GM23338 (cell line): Measurements from ENCODE around the gene PDE4D. TPM values are rescaled to one million over a fixed set of nuclear protein-coding genes. Genes with fewer than 3 reads are reported as not detected.

Experiments
- ATAC-seq: fragments of 200-7000 bp; cut with Tn5 transposase; 3 replicates; pipeline ENCODE4 v1.9.1; 2020
- DNase-seq: peaks from one replicate; pipeline ENCODE4 v3.0.0-alpha.2; 2015; ENCODE audit warnings: low spot score
- H2AFZ ChIP-seq: fragments of 200-600 bp; sonication (generic); 2 replicates; pipeline ENCODE4 v1.8.0; 2016; ENCODE audit warnings: antibody characterized with exemption, mild to moderate bottlenecking, moderate library complexity
- H3F3A ChIP-seq: fragments of 200-600 bp; sonication (generic); replicated peaks from 2 replicates; pipeline ENCODE4 v1.8.0; 2017; ENCODE audit warnings: antibody characterized with exemption, mixed run types, low read depth
- H3K27ac ChIP-seq: fragments of 200-600 bp; sonication (generic); 2 replicates; pipeline ENCODE4 v1.6.1; 2016; ENCODE audit warnings: low read depth
- H3K27me3 ChIP-seq: fragments of 200-600 bp; sonication (generic); 2 replicates; pipeline ENCODE4 v1.8.0; 2016; ENCODE audit warnings: mild to moderate bottlenecking, mixed run types, moderate library complexity; ENCODE audit not compliant: insufficient read depth
- H3K36me3 ChIP-seq: fragments of 200-600 bp; sonication (generic); 2 replicates; pipeline ENCODE4 v1.8.0; 2016; ENCODE audit warnings: mild to moderate bottlenecking; ENCODE audit not compliant: insufficient read depth
- H3K4me1 ChIP-seq: fragments of 200-600 bp; sonication (generic); 2 replicates; pipeline ENCODE4 v1.8.0; 2016; ENCODE audit warnings: mild to moderate bottlenecking, moderate library complexity; ENCODE audit not compliant: insufficient read depth
- H3K4me2 ChIP-seq: fragments of 200-600 bp; sonication (generic); 2 replicates; pipeline ENCODE4 v1.7.1; 2017; ENCODE audit warnings: mixed run types
- H3K4me3 ChIP-seq: fragments of 200-600 bp; sonication (generic); 2 replicates; pipeline ENCODE4 v1.6.1; 2016; ENCODE audit warnings: mixed run types
- H3K79me2 ChIP-seq: fragments of 200-600 bp; sonication (generic); replicated peaks from 2 replicates; pipeline ENCODE4 v1.8.0; 2017; ENCODE audit warnings: mild to moderate bottlenecking; ENCODE audit not compliant: insufficient read depth
- H3K9me2 ChIP-seq: fragments of 200-600 bp; sonication (generic); 2 replicates; pipeline ENCODE4 v1.8.0; 2017; ENCODE audit not compliant: insufficient read depth
- H4K20me1 ChIP-seq: fragments of 200-600 bp; sonication (generic); replicated peaks from 2 replicates; pipeline ENCODE4 v1.8.0; 2017; ENCODE audit warnings: mild to moderate bottlenecking; ENCODE audit not compliant: insufficient read depth
- H3K27ac Mint-ChIP-seq: 2 replicates; pipeline ENCODE4 v1.8.0; 2020; ENCODE audit warnings: inconsistent platforms, mild to moderate bottlenecking, moderate library complexity, mixed read lengths
- H3K27me3 Mint-ChIP-seq: 3 replicates; pipeline ENCODE4 v1.8.0; 2022; ENCODE audit warnings: low read depth, mild to moderate bottlenecking, moderate library complexity, mixed read lengths, inconsistent platforms; ENCODE audit not compliant: insufficient read depth, poor library complexity
- H3K36me3 Mint-ChIP-seq: 3 replicates; pipeline ENCODE4 v1.8.0; 2021; ENCODE audit warnings: low read depth, mild to moderate bottlenecking, inconsistent platforms, moderate library complexity, mixed read lengths
- H3K4me1 Mint-ChIP-seq: 3 replicates; pipeline ENCODE4 v1.8.0; 2020; ENCODE audit warnings: mild to moderate bottlenecking, inconsistent platforms, mixed read lengths
- H3K4me3 Mint-ChIP-seq: 3 replicates; pipeline ENCODE4 v1.8.0; 2021; ENCODE audit warnings: moderate library complexity, mild to moderate bottlenecking, inconsistent platforms, mixed read lengths
- H3K9me3 Mint-ChIP-seq: 3 replicates; pipeline ENCODE4 v1.8.0; 2020; ENCODE audit warnings: moderate library complexity, mild to moderate bottlenecking, inconsistent platforms, mixed read lengths
- CREB1 ChIP-seq: fragments of 250-450 bp; sonication (Bioruptor Pico); IDR thresholded peaks from 2 replicates; pipeline ENCODE4 v1.5.0; 2020; ENCODE audit warnings: low read depth, mild to moderate bottlenecking, moderate library complexity
- CTCF ChIP-seq, 2 experiments: fragments of 200-600 bp in 1 of 2; sonication (generic) in 1 of 2; conservative IDR thresholded peaks; 2 replicates each; pipeline versions ENCODE4 v1.5.1 to v1.6.1; 2016 to 2017; ENCODE audit warnings: antibody characterized with exemption in 2 of 2, low read depth in 2 of 2, mild to moderate bottlenecking in 2 of 2, moderate library complexity in 1 of 2
- ETS1 ChIP-seq: IDR thresholded peaks from 2 replicates; pipeline ENCODE4 v1.6.1; 2016; ENCODE audit warnings: antibody characterized with exemption
- EZH2 ChIP-seq: fragments of 200-600 bp; sonication (generic); IDR thresholded peaks from one replicate; pipeline ENCODE4 v1.8.0; 2017; ENCODE audit warnings: antibody characterized with exemption, mild to moderate bottlenecking, low read depth; ENCODE audit not compliant: unreplicated experiment
- EZH2phosphoT487 ChIP-seq: fragments of 200-600 bp; sonication (generic); IDR thresholded peaks from one replicate; pipeline ENCODE4 v1.8.1; 2018; ENCODE audit warnings: antibody characterized with exemption; ENCODE audit not compliant: unreplicated experiment
- JUNB ChIP-seq: IDR thresholded peaks from one replicate; pipeline ENCODE4 v1.6.1; 2016; ENCODE audit warnings: antibody characterized with exemption; ENCODE audit not compliant: unreplicated experiment
- NANOG ChIP-seq: IDR thresholded peaks from 2 replicates; pipeline ENCODE4 v1.6.1; 2016; ENCODE audit warnings: antibody characterized with exemption, borderline replicate concordance
- POLR2AphosphoS5 ChIP-seq: IDR thresholded peaks from 2 replicates; pipeline ENCODE4 v1.6.1; 2016; ENCODE audit warnings: antibody characterized with exemption, low read depth
- STAT1 ChIP-seq: IDR thresholded peaks from one replicate; pipeline ENCODE4 v1.6.1; 2016; ENCODE audit warnings: antibody characterized with exemption; ENCODE audit not compliant: unreplicated experiment
- ZNF114 ChIP-seq: fragments of 250-450 bp; sonication (Bioruptor Pico); IDR thresholded peaks from 2 replicates; pipeline ENCODE4 v1.5.0; 2020; ENCODE audit warnings: mild to moderate bottlenecking, moderate library complexity
- ZNF331 ChIP-seq: fragments of 250-450 bp; sonication (Bioruptor Pico); IDR thresholded peaks from 2 replicates; pipeline ENCODE4 v1.5.0; 2020; ENCODE audit warnings: low read depth, mild to moderate bottlenecking, moderate library complexity
- polyA plus RNA-seq: library from polyadenylated mRNA; unstranded; fragments of >200 nt; fragmentation: Nextera tagmentation; extraction: Ambion mirVana; gene quantifications from 2 replicates; pipeline ENCODE4 v1.2.1, GENCODE V29; 2016
- total RNA-seq: library from RNA; depleted of rRNA; stranded (reverse); fragments of >200 nt; shearing (Covaris generic); gene quantifications from 2 replicates; pipeline ENCODE4 v1.2.3, GENCODE V29; 2014
- TF ChIP-seq, protein P1 (sequence below): fragments of 250-450 bp; sonication (Bioruptor Pico); IDR thresholded peaks from 2 replicates; pipeline ENCODE4 v1.5.0; 2020; ENCODE audit warnings: mild to moderate bottlenecking, moderate library complexity
- TF ChIP-seq, protein P2 (sequence below): IDR thresholded peaks from one replicate; pipeline ENCODE4 v1.6.1; 2018; ENCODE audit warnings: antibody characterized with exemption; ENCODE audit not compliant: unreplicated experiment

Gene PDE4D
- total and polyA plus RNA-seq, 2 experiments from 2014 or later: 2.1 to 4.7 TPM

- H3K4me3 Mint-ChIP-seq: no peak overlapping the region
- no peak overlapping the region for H3K27ac ChIP-seq
These were observed 308.4 kb downstream of the PDE4D start for GRCh38 chr5:59584858-59585846.

More at GRCh38 chr5:59584858-59585846, 308.4 kb downstream of the PDE4D start:
- peaks cover 42% of the 10 kb centered on the region for H3K4me1 Mint-ChIP-seq
- H2AFZ ChIP-seq: peak overlapping the region; percentile 6; the same call in 1 of the 2 replicates
- no peak for DNase-seq
- TF ChIP-seq, protein P1, sequence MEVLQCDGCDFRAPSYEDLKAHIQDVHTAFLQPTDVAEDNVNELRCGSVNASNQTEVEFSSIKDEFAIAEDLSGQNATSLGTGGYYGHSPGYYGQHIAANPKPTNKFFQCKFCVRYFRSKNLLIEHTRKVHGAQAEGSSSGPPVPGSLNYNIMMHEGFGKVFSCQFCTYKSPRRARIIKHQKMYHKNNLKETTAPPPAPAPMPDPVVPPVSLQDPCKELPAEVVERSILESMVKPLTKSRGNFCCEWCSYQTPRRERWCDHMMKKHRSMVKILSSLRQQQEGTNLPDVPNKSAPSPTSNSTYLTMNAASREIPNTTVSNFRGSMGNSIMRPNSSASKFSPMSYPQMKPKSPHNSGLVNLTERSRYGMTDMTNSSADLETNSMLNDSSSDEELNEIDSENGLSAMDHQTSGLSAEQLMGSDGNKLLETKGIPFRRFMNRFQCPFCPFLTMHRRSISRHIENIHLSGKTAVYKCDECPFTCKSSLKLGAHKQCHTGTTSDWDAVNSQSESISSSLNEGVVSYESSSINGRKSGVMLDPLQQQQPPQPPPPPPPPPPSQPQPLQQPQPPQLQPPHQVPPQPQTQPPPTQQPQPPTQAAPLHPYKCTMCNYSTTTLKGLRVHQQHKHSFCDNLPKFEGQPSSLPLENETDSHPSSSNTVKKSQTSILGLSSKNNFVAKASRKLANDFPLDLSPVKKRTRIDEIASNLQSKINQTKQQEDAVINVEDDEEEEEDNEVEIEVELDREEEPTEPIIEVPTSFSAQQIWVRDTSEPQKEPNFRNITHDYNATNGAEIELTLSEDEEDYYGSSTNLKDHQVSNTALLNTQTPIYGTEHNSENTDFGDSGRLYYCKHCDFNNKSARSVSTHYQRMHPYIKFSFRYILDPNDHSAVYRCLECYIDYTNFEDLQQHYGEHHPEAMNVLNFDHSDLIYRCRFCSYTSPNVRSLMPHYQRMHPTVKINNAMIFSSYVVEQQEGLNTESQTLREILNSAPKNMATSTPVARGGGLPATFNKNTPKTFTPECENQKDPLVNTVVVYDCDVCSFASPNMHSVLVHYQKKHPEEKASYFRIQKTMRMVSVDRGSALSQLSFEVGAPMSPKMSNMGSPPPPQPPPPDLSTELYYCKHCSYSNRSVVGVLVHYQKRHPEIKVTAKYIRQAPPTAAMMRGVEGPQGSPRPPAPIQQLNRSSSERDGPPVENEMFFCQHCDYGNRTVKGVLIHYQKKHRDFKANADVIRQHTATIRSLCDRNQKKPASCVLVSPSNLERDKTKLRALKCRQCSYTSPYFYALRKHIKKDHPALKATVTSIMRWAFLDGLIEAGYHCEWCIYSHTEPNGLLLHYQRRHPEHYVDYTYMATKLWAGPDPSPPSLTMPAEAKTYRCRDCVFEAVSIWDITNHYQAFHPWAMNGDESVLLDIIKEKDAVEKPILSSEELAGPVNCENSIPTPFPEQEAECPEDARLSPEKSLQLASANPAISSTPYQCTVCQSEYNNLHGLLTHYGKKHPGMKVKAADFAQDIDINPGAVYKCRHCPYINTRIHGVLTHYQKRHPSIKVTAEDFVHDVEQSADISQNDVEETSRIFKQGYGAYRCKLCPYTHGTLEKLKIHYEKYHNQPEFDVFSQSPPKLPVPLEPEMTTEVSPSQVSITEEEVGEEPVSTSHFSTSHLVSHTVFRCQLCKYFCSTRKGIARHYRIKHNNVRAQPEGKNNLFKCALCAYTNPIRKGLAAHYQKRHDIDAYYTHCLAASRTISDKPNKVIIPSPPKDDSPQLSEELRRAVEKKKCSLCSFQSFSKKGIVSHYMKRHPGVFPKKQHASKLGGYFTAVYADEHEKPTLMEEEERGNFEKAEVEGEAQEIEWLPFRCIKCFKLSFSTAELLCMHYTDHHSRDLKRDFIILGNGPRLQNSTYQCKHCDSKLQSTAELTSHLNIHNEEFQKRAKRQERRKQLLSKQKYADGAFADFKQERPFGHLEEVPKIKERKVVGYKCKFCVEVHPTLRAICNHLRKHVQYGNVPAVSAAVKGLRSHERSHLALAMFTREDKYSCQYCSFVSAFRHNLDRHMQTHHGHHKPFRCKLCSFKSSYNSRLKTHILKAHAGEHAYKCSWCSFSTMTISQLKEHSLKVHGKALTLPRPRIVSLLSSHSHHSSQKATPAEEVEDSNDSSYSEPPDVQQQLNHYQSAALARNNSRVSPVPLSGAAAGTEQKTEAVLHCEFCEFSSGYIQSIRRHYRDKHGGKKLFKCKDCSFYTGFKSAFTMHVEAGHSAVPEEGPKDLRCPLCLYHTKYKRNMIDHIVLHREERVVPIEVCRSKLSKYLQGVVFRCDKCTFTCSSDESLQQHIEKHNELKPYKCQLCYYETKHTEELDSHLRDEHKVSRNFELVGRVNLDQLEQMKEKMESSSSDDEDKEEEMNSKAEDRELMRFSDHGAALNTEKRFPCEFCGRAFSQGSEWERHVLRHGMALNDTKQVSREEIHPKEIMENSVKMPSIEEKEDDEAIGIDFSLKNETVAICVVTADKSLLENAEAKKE: no peak
- TF ChIP-seq CREB1 (CRISPR knock-in tag): no peak
- no peak for TF ChIP-seq NANOG
- TF ChIP-seq, protein P2, sequence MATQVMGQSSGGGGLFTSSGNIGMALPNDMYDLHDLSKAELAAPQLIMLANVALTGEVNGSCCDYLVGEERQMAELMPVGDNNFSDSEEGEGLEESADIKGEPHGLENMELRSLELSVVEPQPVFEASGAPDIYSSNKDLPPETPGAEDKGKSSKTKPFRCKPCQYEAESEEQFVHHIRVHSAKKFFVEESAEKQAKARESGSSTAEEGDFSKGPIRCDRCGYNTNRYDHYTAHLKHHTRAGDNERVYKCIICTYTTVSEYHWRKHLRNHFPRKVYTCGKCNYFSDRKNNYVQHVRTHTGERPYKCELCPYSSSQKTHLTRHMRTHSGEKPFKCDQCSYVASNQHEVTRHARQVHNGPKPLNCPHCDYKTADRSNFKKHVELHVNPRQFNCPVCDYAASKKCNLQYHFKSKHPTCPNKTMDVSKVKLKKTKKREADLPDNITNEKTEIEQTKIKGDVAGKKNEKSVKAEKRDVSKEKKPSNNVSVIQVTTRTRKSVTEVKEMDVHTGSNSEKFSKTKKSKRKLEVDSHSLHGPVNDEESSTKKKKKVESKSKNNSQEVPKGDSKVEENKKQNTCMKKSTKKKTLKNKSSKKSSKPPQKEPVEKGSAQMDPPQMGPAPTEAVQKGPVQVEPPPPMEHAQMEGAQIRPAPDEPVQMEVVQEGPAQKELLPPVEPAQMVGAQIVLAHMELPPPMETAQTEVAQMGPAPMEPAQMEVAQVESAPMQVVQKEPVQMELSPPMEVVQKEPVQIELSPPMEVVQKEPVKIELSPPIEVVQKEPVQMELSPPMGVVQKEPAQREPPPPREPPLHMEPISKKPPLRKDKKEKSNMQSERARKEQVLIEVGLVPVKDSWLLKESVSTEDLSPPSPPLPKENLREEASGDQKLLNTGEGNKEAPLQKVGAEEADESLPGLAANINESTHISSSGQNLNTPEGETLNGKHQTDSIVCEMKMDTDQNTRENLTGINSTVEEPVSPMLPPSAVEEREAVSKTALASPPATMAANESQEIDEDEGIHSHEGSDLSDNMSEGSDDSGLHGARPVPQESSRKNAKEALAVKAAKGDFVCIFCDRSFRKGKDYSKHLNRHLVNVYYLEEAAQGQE: no peak
- TF ChIP-seq EZH2: no peak
- no peak for TF ChIP-seq POLR2AphosphoS5
- no peak for TF ChIP-seq ZNF114 (CRISPR knock-in tag)
- no peak for TF ChIP-seq ETS1
- no peak for TF ChIP-seq STAT1
- TF ChIP-seq CTCF (conservative IDR thresholded peaks at IDR 0.05; ENCODE audit: low read depth in 2 of 2): no peak
- TF ChIP-seq EZH2phosphoT487: no peak
- TF ChIP-seq ZNF331 (CRISPR knock-in tag): no peak
- TF ChIP-seq JUNB: no peak
- H3K27ac Mint-ChIP-seq: no peak overlapping the region
- H3K36me3 Mint-ChIP-seq: no peaks in the 10 kb centered on the region
- H3K4me3 ChIP-seq: no peak overlapping the region
- no peaks in the 10 kb centered on the region for H3K79me2 ChIP-seq
- H3K36me3 ChIP-seq: no peaks in the 10 kb centered on the region
- no peak overlapping the region for H3K4me2 ChIP-seq
- peaks cover 47% of the 10 kb centered on the region for H3K4me1 ChIP-seq
- H3K9me3 Mint-ChIP-seq: no peaks in the 10 kb centered on the region; the same call in 2 of the 3 replicates
- ATAC-seq: no peak
- no peaks in the 10 kb centered on the region for H4K20me1 ChIP-seq
- H3K27me3 ChIP-seq: no peaks in the 10 kb centered on the region
- H3F3A ChIP-seq: no peaks in the 10 kb centered on the region
- H3K27me3 Mint-ChIP-seq: peaks cover 4% of the 10 kb centered on the region
- H3K9me2 ChIP-seq: no peaks in the 10 kb centered on the region
